Measurements from ENCODE around the gene SBF1.

SBF1 gene

GRCh38 chr22:50479721-50480120 is 4.9 kb upstream of the SBF1 start:
- no peak overlapping the region for H3K4me2 ChIP-seq (ENCODE audit: low read length, poor library complexity, severe bottlenecking)

GRCh38 chr22:50477923-50478322 is 3.1 kb upstream of the SBF1 start:
- DNase-seq: no peak
- H3K4me3 ChIP-seq (ENCODE audit: insufficient read depth in 1 of 2, low read depth in 1 of 2, low read length in 2 of 2): no peak overlapping the region
- no peak overlapping the region for H2BK12ac ChIP-seq (ENCODE audit: low read length in 2 of 2)
- no peak overlapping the region for H4K91ac ChIP-seq (ENCODE audit: low read length)
- H2BK15ac ChIP-seq (ENCODE audit: low read depth, poor library complexity, severe bottlenecking): no peak overlapping the region
- H2BK5ac ChIP-seq (ENCODE audit: low read depth, low read length, poor library complexity, severe bottlenecking): no peak overlapping the region
- peaks cover 0 to 12% of the 10 kb centered on the region in 2 experiments for H3K36me3 ChIP-seq (ENCODE audit: control insufficient read depth in 1 of 2, insufficient read depth in 2 of 2, low read depth in 1 of 2, low read length in 2 of 2)
- no peak overlapping the region for H3K4me2 ChIP-seq (ENCODE audit: low read length, poor library complexity, severe bottlenecking)
- H3K27me3 ChIP-seq (ENCODE audit: control insufficient read depth in 1 of 2, insufficient read depth in 1 of 2, low read length in 2 of 2): peaks cover 23 to 38% of the 10 kb centered on the region in 2 experiments
- H2AFZ ChIP-seq (ENCODE audit: low read depth, low read length): no peak overlapping the region
- WGBS: 87% methylated on average over 10 of the region's 12 CpGs
- H3K9me3 ChIP-seq (ENCODE audit: control insufficient read depth, low read length): no peaks in the 10 kb centered on the region
- H2BK120ac ChIP-seq (ENCODE audit: low read depth, low read length): no peak overlapping the region
- no peak overlapping the region for H3K23ac ChIP-seq (ENCODE audit: low read length in 2 of 2)
- no peak overlapping the region for H2AK5ac ChIP-seq (ENCODE audit: low read length, severe bottlenecking)
- H4K8ac ChIP-seq (ENCODE audit: low read length): no peak overlapping the region
- H3K27ac ChIP-seq (ENCODE audit: low read length, poor library complexity, severe bottlenecking): no peak overlapping the region
- H3K18ac ChIP-seq (ENCODE audit: low read depth in 1 of 2, low read length in 2 of 2): no peak overlapping the region
- no peak overlapping the region for H3K9ac ChIP-seq (ENCODE audit: low read length)
- H3K14ac ChIP-seq (ENCODE audit: low read length in 2 of 2): no peak overlapping the region
- H3K4ac ChIP-seq (ENCODE audit: low read depth in 1 of 2, low read length in 2 of 2): no peak overlapping the region
- H3K4me1 ChIP-seq (ENCODE audit: control insufficient read depth, insufficient read depth, low read depth, low read length): peaks cover 32% of the 10 kb centered on the region
- H3K79me1 ChIP-seq (replicated peaks; ENCODE audit: low read length, poor library complexity, severe bottlenecking): no peaks in the 10 kb centered on the region

More at GRCh38 chr22:50479721-50480120, 4.9 kb upstream of the SBF1 start:
- no peaks in the 10 kb centered on the region for H3K9me3 ChIP-seq (ENCODE audit: control insufficient read depth, low read length)
- H3K27ac ChIP-seq (ENCODE audit: low read length, poor library complexity, severe bottlenecking): no peak overlapping the region
- no peak overlapping the region for H2AK5ac ChIP-seq (ENCODE audit: low read length, severe bottlenecking)
- no peak overlapping the region for H3K23ac ChIP-seq (ENCODE audit: low read length in 2 of 2)
- no peak overlapping the region for H3K18ac ChIP-seq (ENCODE audit: low read depth in 1 of 2, low read length in 2 of 2)
- H3K79me1 ChIP-seq (replicated peaks; ENCODE audit: low read length, poor library complexity, severe bottlenecking): no peaks in the 10 kb centered on the region
- no peak overlapping the region for H2BK5ac ChIP-seq (ENCODE audit: low read depth, low read length, poor library complexity, severe bottlenecking)
- no peak overlapping the region for H2BK12ac ChIP-seq (ENCODE audit: low read length in 2 of 2)
- peaks cover 0 to 14% of the 10 kb centered on the region in 2 experiments for H3K36me3 ChIP-seq (ENCODE audit: control insufficient read depth in 1 of 2, insufficient read depth in 2 of 2, low read depth in 1 of 2, low read length in 2 of 2)
- H3K14ac ChIP-seq (ENCODE audit: low read length in 2 of 2): no peak overlapping the region
- no peak overlapping the region for H3K9ac ChIP-seq (ENCODE audit: low read length)
- WGBS: 87% methylated on average over 11 of the region's 11 CpGs
- H3K4ac ChIP-seq (ENCODE audit: low read depth in 1 of 2, low read length in 2 of 2): no peak overlapping the region
- no peak overlapping the region for H2BK120ac ChIP-seq (ENCODE audit: low read depth, low read length)
- no peak overlapping the region for H2AFZ ChIP-seq (ENCODE audit: low read depth, low read length)
- DNase-seq: no peak
- H2BK15ac ChIP-seq (ENCODE audit: low read depth, poor library complexity, severe bottlenecking): no peak overlapping the region
- peaks cover 29% of the 10 kb centered on the region for H3K4me1 ChIP-seq (ENCODE audit: control insufficient read depth, insufficient read depth, low read depth, low read length)
- H3K27me3 ChIP-seq (ENCODE audit: control insufficient read depth in 1 of 2, insufficient read depth in 1 of 2, low read length in 2 of 2): peaks cover 23 to 55% of the 10 kb centered on the region in 2 experiments
- no peak overlapping the region for H4K8ac ChIP-seq (ENCODE audit: low read length)
- no peak overlapping the region for H4K91ac ChIP-seq (ENCODE audit: low read length)
- H3K4me3 ChIP-seq (ENCODE audit: insufficient read depth in 1 of 2, low read depth in 1 of 2, low read length in 2 of 2): no peak overlapping the region

GRCh38 chr22:50476868-50477267 is 2.0 kb upstream of the SBF1 start:
- Histone ChIP-seq H3K27ac (ENCODE audit: low read length, poor library complexity, severe bottlenecking) (no peak overlapping the region), H3K14ac (ENCODE audit: low read length in 2 of 2) (no peak overlapping the region), H2AK5ac (ENCODE audit: low read length, severe bottlenecking) (no peak overlapping the region), H2BK15ac (ENCODE audit: low read depth, poor library complexity, severe bottlenecking) (no peak overlapping the region), H3K27me3 (ENCODE audit: control insufficient read depth in 1 of 2, insufficient read depth in 1 of 2, low read length in 2 of 2) (peaks cover 18 to 27% of the 10 kb centered on the region in 2 experiments), H2BK120ac (ENCODE audit: low read depth, low read length) (no peak overlapping the region), H2AFZ (ENCODE audit: low read depth, low read length) (no peak overlapping the region), H4K91ac (ENCODE audit: low read length) (peak overlapping the region; percentile 35), H2BK12ac (ENCODE audit: low read length in 2 of 2) (no peak overlapping the region), H3K79me1 (replicated peaks; ENCODE audit: low read length, poor library complexity, severe bottlenecking) (no peaks in the 10 kb centered on the region), H3K4me3 (ENCODE audit: insufficient read depth in 1 of 2, low read depth in 1 of 2, low read length in 2 of 2) (no peak overlapping the region), H3K4ac (ENCODE audit: low read depth in 1 of 2, low read length in 2 of 2) (no peak overlapping the region), H3K23ac (ENCODE audit: low read length in 2 of 2) (no peak overlapping the region), H3K9ac (ENCODE audit: low read length) (no peak overlapping the region), H3K9me3 (ENCODE audit: control insufficient read depth, low read length) (no peaks in the 10 kb centered on the region), H3K18ac (ENCODE audit: low read depth in 1 of 2, low read length in 2 of 2) (no peak overlapping the region), H3K36me3 (ENCODE audit: control insufficient read depth in 1 of 2, insufficient read depth in 2 of 2, low read depth in 1 of 2, low read length in 2 of 2) (peaks cover 0 to 18% of the 10 kb centered on the region in 2 experiments), H3K4me1 (ENCODE audit: control insufficient read depth, insufficient read depth, low read depth, low read length) (peaks cover 37% of the 10 kb centered on the region), H2BK5ac (ENCODE audit: low read depth, low read length, poor library complexity, severe bottlenecking) (no peak overlapping the region), H3K4me2 (ENCODE audit: low read length, poor library complexity, severe bottlenecking) (no peak overlapping the region), H4K8ac (ENCODE audit: low read length) (peak overlapping the region; percentile 41)
- 85% methylated on average over 7 of the region's 7 CpGs for WGBS
- no peak for DNase-seq

GRCh38 chr22:50475652-50476002 is 792 bp upstream of the SBF1 start:
- Histone ChIP-seq H3K9me3 (ENCODE audit: control insufficient read depth, low read length) (no peaks in the 10 kb centered on the region), H3K18ac (ENCODE audit: low read depth in 1 of 2, low read length in 2 of 2) (peak overlapping the region in 1 of 2 experiments; percentile 88), H3K27me3 (ENCODE audit: control insufficient read depth in 1 of 2, insufficient read depth in 1 of 2, low read length in 2 of 2) (peaks cover 11 to 15% of the 10 kb centered on the region in 2 experiments), H3K36me3 (ENCODE audit: control insufficient read depth in 1 of 2, insufficient read depth in 2 of 2, low read depth in 1 of 2, low read length in 2 of 2) (peaks cover 0 to 24% of the 10 kb centered on the region in 2 experiments), H3K9ac (ENCODE audit: low read length) (peak overlapping the region; percentile 82), H2BK5ac (ENCODE audit: low read depth, low read length, poor library complexity, severe bottlenecking) (no peak overlapping the region), H4K91ac (ENCODE audit: low read length) (no peak overlapping the region), H3K27ac (ENCODE audit: low read length, poor library complexity, severe bottlenecking) (no peak overlapping the region), H3K4me2 (ENCODE audit: low read length, poor library complexity, severe bottlenecking) (no peak overlapping the region), H3K4me3 (ENCODE audit: insufficient read depth in 1 of 2, low read depth in 1 of 2, low read length in 2 of 2) (peak overlapping the region in 1 of 2 experiments; percentile 78), H3K14ac (ENCODE audit: low read length in 2 of 2) (no peak overlapping the region), H2BK12ac (ENCODE audit: low read length in 2 of 2) (peak overlapping the region in 1 of 2 experiments; percentile 22), H3K79me1 (replicated peaks; ENCODE audit: low read length, poor library complexity, severe bottlenecking) (no peaks in the 10 kb centered on the region), H2BK15ac (ENCODE audit: low read depth, poor library complexity, severe bottlenecking) (peak overlapping the region; percentile 4), H3K4me1 (ENCODE audit: control insufficient read depth, insufficient read depth, low read depth, low read length) (peaks cover 39% of the 10 kb centered on the region), H4K8ac (ENCODE audit: low read length) (peak overlapping the region; percentile 74), H3K23ac (ENCODE audit: low read length in 2 of 2) (no peak overlapping the region), H2AFZ (ENCODE audit: low read depth, low read length) (peak overlapping the region; percentile 32), H2BK120ac (ENCODE audit: low read depth, low read length) (no peak overlapping the region), H3K4ac (ENCODE audit: low read depth in 1 of 2, low read length in 2 of 2) (peak overlapping the region in 1 of 2 experiments; percentile 44), H2AK5ac (ENCODE audit: low read length, severe bottlenecking) (peak overlapping the region; percentile 47)
- DNase-seq: no peak
- WGBS: 99% methylated on average over 6 of the region's 6 CpGs
